Left lung (tissue), 10 donors: Measurements from ENCODE around the gene STAT4. TPM values are rescaled to one million over a fixed set of nuclear protein-coding genes. Genes with fewer than 3 reads are reported as not detected.
A peak's percentile ranks its signal among the peaks of the same experiment; 100 is the strongest.

ENCODE experiments used
- ATAC-seq: fragments of 200-7000 bp; cut with Tn5 transposase; one replicate; pipeline ENCODE4 v1.9.1; 2020; ENCODE audit warnings: moderate library complexity
- DNase-seq, 4 donors: peaks; one replicate each; pipeline ENCODE4 v3.0.0-alpha.2; 2013 to 2020
- H3K27ac ChIP-seq, 2 donors: fragments of 200-600 bp; sonication (generic) in 1 of 2; one replicate each; pipeline versions ENCODE4 v1.5.0 to v1.8.0; 2020 to 2021
- H3K27me3 ChIP-seq, 2 donors: fragments of 200-600 bp; sonication (generic) in 1 of 2; one replicate each; pipeline versions ENCODE4 v1.5.0 to v1.8.0; 2020 to 2021
- H3K36me3 ChIP-seq, 2 donors: fragments of 200-600 bp; sonication (generic) in 1 of 2; one replicate each; pipeline versions ENCODE4 v1.5.0 to v1.8.0; 2020 to 2021
- H3K4me1 ChIP-seq, 2 donors: fragments of 200-600 bp; one replicate each; pipeline ENCODE4 v1.8.0; 2021
- H3K4me3 ChIP-seq, 2 donors: fragments of 200-600 bp; sonication (generic) in 1 of 2; one replicate each; pipeline versions ENCODE4 v1.5.0 to v1.8.0; 2020 to 2021; ENCODE audit warnings: mild to moderate bottlenecking in 1 of 2
- H3K9me3 ChIP-seq, 2 donors: fragments of 200-600 bp; sonication (generic) in 1 of 2; one replicate each; pipeline versions ENCODE4 v1.5.0 to v1.8.0; 2020 to 2021
- CTCF ChIP-seq, 2 donors: fragments of 200-600 bp; sonication (generic) in 1 of 2; IDR thresholded peaks; one replicate each; pipeline versions ENCODE4 v1.5.0 to v1.8.0; 2021; ENCODE audit warnings: antibody characterized with exemption in 2 of 2
- intact Hi-C, 2 donors: fragments of 100-400 bp; cut with DNase I; formaldehyde crosslinking; loops; one replicate each; pipeline versions ENCODE4 v1.11.2 to v1.14.2; 2022
- polyA plus RNA-seq, 6 donors: library from polyadenylated mRNA; unstranded; fragments of 120-200 nt; gene quantifications; one replicate each; pipeline ENCODE4 v1.2.1, GENCODE V29; 2013; ENCODE audit not compliant: insufficient read length in 6 of 6
- total RNA-seq, 2 donors: library from RNA; stranded (reverse); fragmentation: NEBNext Ultra II Directional; extraction: Animal tissue kit (Norgen Biotek cat#: 25700); gene quantifications; one replicate each; pipeline ENCODE4 v1.2.1, GENCODE V29; 2021
- donor health status: DM: no; HTN: yes; CAD: no.
- donor health status: DM: no; HTN: no; CAD: no.

The STAT4 gene
- total and polyA plus RNA-seq, 8 donors: 4.4 to 11.5 (median 7.4) TPM

GRCh38 chr2:191195021-191195420 is 44.2 kb upstream of the STAT4 start:
- H3K4me3 ChIP-seq: no peak overlapping the region
- H3K4me1 ChIP-seq: peaks cover 0 to 47% of the 10 kb centered on the region in 2 donors
- DNase-seq: no peak
- H3K9me3 ChIP-seq: no peaks in the 10 kb centered on the region
- peak overlapping the region in 1 of 2 donors; percentile 48 for H3K27ac ChIP-seq
- H3K36me3 ChIP-seq: no peaks in the 10 kb centered on the region
- H3K27me3 ChIP-seq: no peaks in the 10 kb centered on the region
- intact Hi-C loops: no loop called here
- no peak for TF ChIP-seq CTCF (IDR thresholded peaks at IDR 0.05)
- ATAC-seq: no peak

- no peak overlapping the region for H3K4me3 ChIP-seq
- H3K27me3 ChIP-seq: no peaks in the 10 kb centered on the region
- TF ChIP-seq CTCF (IDR thresholded peaks at IDR 0.05): no peak
- peaks cover 5 to 59% of the 10 kb centered on the region in 2 donors for H3K4me1 ChIP-seq
- no peak overlapping the region for H3K27ac ChIP-seq
- no peaks in the 10 kb centered on the region for H3K9me3 ChIP-seq
- intact Hi-C loops: no loop called here
- H3K36me3 ChIP-seq: no peaks in the 10 kb centered on the region
- DNase-seq: no peak
- no peak for ATAC-seq
Observed at GRCh38 chr2:191190861-191191552, 40.2 kb upstream of the STAT4 start.

GRCh38 chr2:191190435-191190834 is 39.6 kb upstream of the STAT4 start:
- Histone ChIP-seq H3K36me3 (no peaks in the 10 kb centered on the region), H3K9me3 (no peaks in the 10 kb centered on the region), H3K27me3 (no peaks in the 10 kb centered on the region), H3K27ac (no peak overlapping the region), H3K4me1 (peaks cover 5 to 59% of the 10 kb centered on the region in 2 donors), H3K4me3 (no peak overlapping the region)
- ATAC-seq (peak; percentile 86), DNase-seq (peak in 1 of 4 donors; percentile 50)
- TF ChIP-seq CTCF (IDR thresholded peaks at IDR 0.05): no peak
- intact Hi-C loops: no loop called here

- intact Hi-C loops: no loop called here
- no peak overlapping the region for H3K27ac ChIP-seq
Observed at GRCh38 chr2:191189112-191189635, 38.4 kb upstream of the STAT4 start.

More at GRCh38 chr2:191189112-191189635, 38.4 kb upstream of the STAT4 start:
- Histone ChIP-seq H3K27me3 (no peaks in the 10 kb centered on the region), H3K9me3 (no peaks in the 10 kb centered on the region), H3K4me1 (peaks cover 5 to 51% of the 10 kb centered on the region in 2 donors), H3K36me3 (no peaks in the 10 kb centered on the region), H3K4me3 (no peak overlapping the region)
- ATAC-seq (no peak), DNase-seq (no peak)
- no peak for TF ChIP-seq CTCF (IDR thresholded peaks at IDR 0.05)
